Measurements from ENCODE around the gene CLTC. TPM values are rescaled to one million over a fixed set of nuclear protein-coding genes. Genes with fewer than 3 reads are reported as not detected.

Gene CLTC
- total and polyA plus RNA-seq, 10 of the 15 experiments (the other 5 are each of a cell fraction or from before 2014, with no cell fraction given), result 77.5 to 188 (median 129) TPM

GRCh38 chr17:59619035-59619297, 729 bp upstream of the CLTC start (continued):
- no peak for TF ChIP-seq CUX1 (IDR thresholded peaks at IDR 0.05; ENCODE audit: insufficient replicate concordance, low read depth, low read length)

GRCh38 chr17:59620064-59620359, 317 bp downstream of the CLTC start:
- peaks cover 9% of the 10 kb centered on the region; the same call in 1 of the 2 replicates for H3K4me1 ChIP-seq (ENCODE audit: control insufficient read depth, insufficient read depth, low read length)
- intact Hi-C loops (cut with micrococcal nuclease; ENCODE audit: unreplicated experiment), result no loop called here
- no peak for ATAC-seq
- H3K9me3 ChIP-seq (replicated peaks; ENCODE audit: control insufficient read depth, insufficient read depth, low read length), result no peaks in the 10 kb centered on the region
- in situ Hi-C loops (cut with MboI), result no loop called here
- H2AFZ ChIP-seq (ENCODE audit: control insufficient read depth, low read depth, low read length), result peak overlapping the region; percentile 84
- BruUV-seq (replicated peaks), result no TSS peak
- RAD21 ChIA-PET (ENCODE audit: unreplicated experiment), result interaction anchor here (4.1 to 5.7 kb wide), 2 partner anchors 23 to 50 kb away, joined by 25 to 43 read pairs; no protein-coding TSS in a partner anchor
- peaks cover 74% of the 10 kb centered on the region for H3K79me2 ChIP-seq (ENCODE audit: control insufficient read depth, insufficient read depth, low read length)
- peak overlapping the region; percentile 95 for H3K4me3 ChIP-seq
- peak overlapping the region; percentile 96 for H3K9ac ChIP-seq (ENCODE audit: control insufficient read depth, insufficient read depth, low read length)
- under 1% methylated on average over 13 of the region's 13 CpGs for WGBS (ENCODE audit: insufficient coverage, insufficient replicate concordance, low lambda C conversion rate, missing lambda C conversion rate)
- peak overlapping the region; percentile 99 for H3K27ac ChIP-seq (ENCODE audit: control insufficient read depth, insufficient read depth)
- no peak for DNase-seq (ENCODE audit: low read depth, low spot score)
- no peaks in the 10 kb centered on the region for H3K27me3 ChIP-seq (replicated peaks in 1 of 2; ENCODE audit: control insufficient read depth in 2 of 2, insufficient read depth in 2 of 2, low read length in 1 of 2)
- CTCF ChIA-PET, result interaction anchor here (0.6 to 2.6 kb wide), 3 partner anchors 23 to 468 kb away, joined by 3 to 13 read pairs (median 9); no protein-coding TSS in a partner anchor
- FAIRE-seq, result no peak
- TF ChIP-seq HDGF (IDR thresholded peaks at IDR 0.05) (0 out of 2 replicates have a peak, but pooled peaks have one; percentile 24), SIN3A (IDR thresholded peaks at IDR 0.05; ENCODE audit: low read depth, low read length) (0 out of 2 replicates have a peak, but pooled peaks have one; percentile 9), CBX5 (IDR thresholded peaks at IDR 0.05; ENCODE audit: low read depth) (no peak), MEF2B (IDR thresholded peaks at IDR 0.05; ENCODE audit: partially characterized antibody, poor library complexity, severe bottlenecking) (no peak), EGR1 (IDR thresholded peaks at IDR 0.05; ENCODE audit: borderline replicate concordance in 1 of 2, low read depth in 2 of 2, low read length in 2 of 2) (no peak), BCLAF1 (IDR thresholded peaks at IDR 0.05) (no peak), SMAD5 (IDR thresholded peaks at IDR 0.05; ENCODE audit: low read depth) (peak; percentile 15; the same call in 1 of the 2 replicates)
- SMC1A ChIA-PET (ENCODE audit: uncharacterized antibody, unreplicated experiment), result interaction anchor here (1.0 to 8.1 kb wide), 7 partner anchors 19 to 90 kb away, joined by 3 to 70 read pairs (median 4); partner anchors contain the start of genes PTRH2 and VMP1
- peak overlapping the region; percentile 31; the same call in 1 of the 2 replicates for H3K4me2 ChIP-seq (ENCODE audit: control insufficient read depth, insufficient read depth)
- POLR2A ChIA-PET, result interaction anchor here (0.8 to 9.4 kb wide), 7 partner anchors 19 to 513 kb away, joined by 3 to 111 read pairs (median 5); partner anchors contain the start of genes DHX40 and TRIM37
- H3K36me3 ChIP-seq (ENCODE audit: control insufficient read depth in 2 of 2, insufficient read depth in 2 of 2, low read length in 1 of 2), result no peaks in the 10 kb centered on the region
- H4K20me1 ChIP-seq (ENCODE audit: control insufficient read depth, insufficient read depth), result peaks cover 3% of the 10 kb centered on the region; the same call in 1 of the 2 replicates
